Endothelial cell of umbilical vein (primary cell): ENCODE measurements around the gene PDSS2. TPM values are rescaled to one million over a fixed set of nuclear protein-coding genes. Genes with fewer than 3 reads are reported as not detected.

Experiments used
- BruUV-seq: library from RNA; stranded (reverse); fragments of 400-500 nt; replicated peaks from 2 replicates; lab custom pipeline; 2021; lab: Mats Ljungman, UMichigan
- CTCF ChIA-PET: fragments of 300-600, 350-600 bp; sonication (Branson Sonifier 250); formaldehyde crosslinking; loops from one replicate; lab custom pipeline; 2021; ENCODE audit warnings: antibody characterized with exemption, inconsistent platforms; lab: Charles Lee
- POLR2A ChIA-PET: fragments of 300-600, 350-600 bp; sonication (Branson Sonifier 250); formaldehyde crosslinking; loops from one replicate; lab custom pipeline; 2021; ENCODE audit warnings: antibody characterized with exemption, inconsistent platforms; lab: Charles Lee
- DNase-seq: peaks from one replicate; pipeline ENCODE4 v3.0.0-alpha.2; 2011; ENCODE audit warnings: low read depth, low spot score
- FAIRE-seq: peaks from 2 replicates; lab custom pipeline; 2011; peaks lifted over from hg19 to GRCh38; lab: Jason Lieb, UNC
- H2AFZ ChIP-seq: 2 replicates; pipeline ENCODE4 v1.6.0; 2012; ENCODE audit warnings: low read depth, low read length, control low read depth, inconsistent platforms
- H3K27ac ChIP-seq: 2 replicates; pipeline ENCODE4 v1.5.1; 2011; ENCODE audit warnings: low read depth, mild to moderate bottlenecking, control low read depth, low read length, moderate library complexity; ENCODE audit not compliant: insufficient read depth
- H3K27me3 ChIP-seq, 2 experiments: 2 replicates each; pipeline versions ENCODE4 v1.6.0 to v1.6.1; 2011; ENCODE audit warnings: low read length in 2 of 2, mixed read lengths in 1 of 2; ENCODE audit not compliant: control insufficient read depth in 2 of 2, insufficient read depth in 2 of 2
- H3K36me3 ChIP-seq, 2 experiments: 2 replicates in 1 of 2; 3 replicates in 1 of 2; pipeline ENCODE4 v1.5.1; 2011; ENCODE audit warnings: low read length in 2 of 2, mild to moderate bottlenecking in 1 of 2, moderate library complexity in 1 of 2; ENCODE audit not compliant: control insufficient read depth in 2 of 2, insufficient read depth in 2 of 2; ENCODE audit errors: extremely low read depth in 1 of 2
- H3K4me1 ChIP-seq: 3 replicates; pipeline ENCODE4 v1.5.1; 2011; ENCODE audit warnings: mild to moderate bottlenecking, low read length; ENCODE audit not compliant: control insufficient read depth, insufficient read depth; ENCODE audit errors: extremely low read depth
- H3K4me2 ChIP-seq: 2 replicates; pipeline ENCODE4 v1.6.1; 2011; ENCODE audit warnings: low read length, control low read depth, mixed read lengths; ENCODE audit not compliant: insufficient read depth
- H3K4me3 ChIP-seq, 3 experiments: fragments of 200-600 bp in 1 of 3; sonication (generic), shearing (Covaris generic) in 1 of 3; replicated peaks in 1 of 3; 2 replicates each; pipeline ENCODE4 v1.5.1; 2011 to 2016; ENCODE audit warnings: control low read depth in 3 of 3, low read length in 3 of 3, mild to moderate bottlenecking in 2 of 3, inconsistent platforms in 1 of 3, low read depth in 1 of 3, moderate library complexity in 1 of 3; ENCODE audit not compliant: insufficient read depth in 1 of 3
- H3K79me2 ChIP-seq: 2 replicates; pipeline ENCODE4 v1.6.0; 2012; ENCODE audit warnings: low read length, inconsistent platforms; ENCODE audit not compliant: control insufficient read depth, insufficient read depth
- H3K9ac ChIP-seq: replicated peaks from 2 replicates; pipeline ENCODE3; 2011; ENCODE audit warnings: low read length, control low read depth; ENCODE audit not compliant: insufficient read depth; ENCODE audit errors: extremely low read depth
- H3K9me1 ChIP-seq: replicated peaks from 3 replicates; pipeline ENCODE4 v1.6.0; 2011; ENCODE audit warnings: mild to moderate bottlenecking, low read length; ENCODE audit not compliant: control insufficient read depth, insufficient read depth; ENCODE audit errors: extremely low read depth
- H3K9me3 ChIP-seq: replicated peaks from 2 replicates; pipeline ENCODE4 v1.5.1; 2012; ENCODE audit warnings: low read length, inconsistent platforms; ENCODE audit not compliant: control insufficient read depth, insufficient read depth
- H4K20me1 ChIP-seq: replicated peaks from 2 replicates; pipeline ENCODE3; 2011; ENCODE audit warnings: mild to moderate bottlenecking, low read length; ENCODE audit not compliant: control insufficient read depth, insufficient read depth; ENCODE audit errors: extremely low read depth
- EZH2 ChIP-seq: IDR thresholded peaks from 2 replicates; pipeline ENCODE4 v1.6.1; 2012; ENCODE audit warnings: borderline replicate concordance, low read depth, mild to moderate bottlenecking, moderate library complexity, low read length, inconsistent platforms; ENCODE audit not compliant: severe bottlenecking
- FOS ChIP-seq: IDR thresholded peaks from 2 replicates; pipeline ENCODE4 v1.6.1; 2011; ENCODE audit warnings: mild to moderate bottlenecking, low read length, moderate library complexity, borderline replicate concordance; ENCODE audit not compliant: insufficient read depth
- GATA2 ChIP-seq: IDR thresholded peaks from 2 replicates; pipeline ENCODE4 v1.7.0; 2011; ENCODE audit warnings: low read depth, mild to moderate bottlenecking, moderate library complexity, mixed read lengths, low read length; ENCODE audit not compliant: insufficient read length, insufficient read depth
- JUN ChIP-seq: IDR thresholded peaks from 2 replicates; pipeline ENCODE4 v1.6.1; 2011; ENCODE audit warnings: borderline replicate concordance, low read depth; ENCODE audit not compliant: insufficient read length, insufficient read depth
- MYC ChIP-seq: IDR thresholded peaks from one replicate; pipeline ENCODE4 v1.6.1; 2011; ENCODE audit warnings: mild to moderate bottlenecking, low read depth, low read length
- POLR2A ChIP-seq: IDR thresholded peaks from 2 replicates; pipeline ENCODE4 v1.6.1; 2012; ENCODE audit warnings: low read depth, mild to moderate bottlenecking, control low read depth, low read length
- POLR2AphosphoS5 ChIP-seq: IDR thresholded peaks from 2 replicates; pipeline ENCODE4 v1.6.1; 2012; ENCODE audit warnings: low read depth, mild to moderate bottlenecking, control low read depth, low read length, moderate library complexity; ENCODE audit not compliant: insufficient read depth
- dilution Hi-C: fragments of 300-500 bp; cut with MboI; formaldehyde crosslinking; loops from one replicate; pipeline ENCODE4 v1.15.0; 2019; ENCODE audit warnings: low sequenced_read_pairs; ENCODE audit not compliant: extremely low pct_ligation_motif_present
- intact Hi-C: fragments of 100-400 bp; cut with micrococcal nuclease; formaldehyde crosslinking; loops from one replicate; pipeline ENCODE4 v1.10.0; 2022
- polyA plus RNA-seq, 4 experiments: library from polyadenylated mRNA; depleted of rRNA in 3 of 4; stranded (reverse) in 3 of 4; unstranded in 1 of 4; fragments of >200 nt; gene quantifications; 2 replicates each; pipeline versions ENCODE4 v1.2.1 to v1.2.3, GENCODE V29; 2011 to 2012; ENCODE audit warnings: missing spikeins in 1 of 4
- total RNA-seq: library from RNA; stranded (reverse); gene quantifications from 2 replicates; pipeline ENCODE4 v1.2.3, GENCODE V29; 2021
- TF ChIP-seq, protein P1 (sequence below), 2 donors: IDR thresholded peaks; 1 replicate in 1 of 2; 2 replicates in 1 of 2; pipeline ENCODE4 v1.5.1; 2011; ENCODE audit warnings: low read length in 2 of 2, mild to moderate bottlenecking in 2 of 2, moderate library complexity in 2 of 2, control low read depth in 1 of 2, inconsistent platforms in 1 of 2, low read depth in 1 of 2; ENCODE audit not compliant: insufficient read depth in 1 of 2; ENCODE audit errors: extremely low read depth in 1 of 2
- TF ChIP-seq, protein P2 (sequence below): IDR thresholded peaks from 2 replicates; pipeline ENCODE4 v1.6.1; 2011; ENCODE audit not compliant: insufficient read depth, insufficient read length

Gene PDSS2
- total and polyA plus RNA-seq, 2 donors (not counting 3 experiments of a cell fraction or from before 2014, with no cell fraction given) = 7.6 to 9.3 TPM

- Histone ChIP-seq H3K36me3 (no peaks in the 10 kb centered on the region), H3K9ac (no peak overlapping the region), H3K27me3 (no peaks in the 10 kb centered on the region), H4K20me1 (no peaks in the 10 kb centered on the region), H2AFZ (no peak overlapping the region), H3K9me3 (no peaks in the 10 kb centered on the region), H3K27ac (no peak overlapping the region), H3K4me1 (no peaks in the 10 kb centered on the region), H3K4me2 (no peak overlapping the region), H3K79me2 (no peaks in the 10 kb centered on the region), H3K9me1 (no peaks in the 10 kb centered on the region), H3K4me3 (no peak overlapping the region)
- peak; percentile 30 for DNase-seq
- BruUV-seq = no TSS peak
- POLR2A ChIA-PET = no interaction called here
- CTCF ChIA-PET = interaction anchor here (0.6 to 2.3 kb wide), 24 partner anchors 10 to 871 kb away, joined by 3 to 17 read pairs (median 4); partner anchors contain the start of gene PDSS2
- dilution Hi-C loops = no loop called here
- FAIRE-seq = no peak
- intact Hi-C loops = loop anchor here (1.0 kb wide), 3 partner anchors 496 to 669 kb away; no protein-coding TSS in a partner anchor
- no peak for TF ChIP-seq GATA2
- TF ChIP-seq, protein P1, sequence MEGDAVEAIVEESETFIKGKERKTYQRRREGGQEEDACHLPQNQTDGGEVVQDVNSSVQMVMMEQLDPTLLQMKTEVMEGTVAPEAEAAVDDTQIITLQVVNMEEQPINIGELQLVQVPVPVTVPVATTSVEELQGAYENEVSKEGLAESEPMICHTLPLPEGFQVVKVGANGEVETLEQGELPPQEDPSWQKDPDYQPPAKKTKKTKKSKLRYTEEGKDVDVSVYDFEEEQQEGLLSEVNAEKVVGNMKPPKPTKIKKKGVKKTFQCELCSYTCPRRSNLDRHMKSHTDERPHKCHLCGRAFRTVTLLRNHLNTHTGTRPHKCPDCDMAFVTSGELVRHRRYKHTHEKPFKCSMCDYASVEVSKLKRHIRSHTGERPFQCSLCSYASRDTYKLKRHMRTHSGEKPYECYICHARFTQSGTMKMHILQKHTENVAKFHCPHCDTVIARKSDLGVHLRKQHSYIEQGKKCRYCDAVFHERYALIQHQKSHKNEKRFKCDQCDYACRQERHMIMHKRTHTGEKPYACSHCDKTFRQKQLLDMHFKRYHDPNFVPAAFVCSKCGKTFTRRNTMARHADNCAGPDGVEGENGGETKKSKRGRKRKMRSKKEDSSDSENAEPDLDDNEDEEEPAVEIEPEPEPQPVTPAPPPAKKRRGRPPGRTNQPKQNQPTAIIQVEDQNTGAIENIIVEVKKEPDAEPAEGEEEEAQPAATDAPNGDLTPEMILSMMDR (IDR thresholded peaks at IDR 0.05; ENCODE audit: extremely low read depth in 1 of 2, insufficient read depth in 1 of 2, low read depth in 1 of 2, low read length in 2 of 2) = peak; percentile 10 to 25
Measured at GRCh38 chr6:107179004-107179403, 280.4 kb downstream of the PDSS2 start.

DNA sequence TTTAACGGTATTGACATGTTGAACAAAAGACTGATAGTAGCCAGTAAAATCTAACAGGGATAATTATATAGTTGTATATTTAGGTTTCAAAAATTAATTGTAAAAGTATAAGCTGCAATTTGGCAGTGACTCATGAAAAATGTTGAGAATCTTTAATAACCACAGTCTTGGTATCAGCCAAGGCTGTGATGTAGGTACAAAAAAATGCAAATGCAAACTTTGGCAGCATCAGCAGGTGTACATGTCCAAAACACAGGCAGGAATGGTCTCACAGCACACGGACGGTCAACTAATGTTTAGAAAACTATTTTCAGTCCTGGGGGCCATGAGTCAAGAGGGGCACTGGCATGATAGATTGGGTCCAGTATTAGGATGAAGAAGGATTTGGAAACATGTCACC lies 285.6 kb downstream of the PDSS2 start:
- no peak overlapping the region for H3K27ac ChIP-seq
- no peak overlapping the region for H3K4me3 ChIP-seq
- ChIA-PET CTCF (no interaction called here), POLR2A (no interaction called here)
- dilution Hi-C loops (no loop called here), intact Hi-C loops (no loop called here)
- no TSS peak for BruUV-seq
- H3K9me1 ChIP-seq = no peaks in the 10 kb centered on the region
- no peaks in the 10 kb centered on the region for H4K20me1 ChIP-seq
- H2AFZ ChIP-seq = no peak overlapping the region
- FAIRE-seq (no peak), DNase-seq (no peak)
- TF ChIP-seq FOS (no peak), POLR2A (no peak), MYC (no peak), EZH2 (no peak), JUN (no peak), POLR2AphosphoS5 (no peak), GATA2 (no peak)
- TF ChIP-seq, protein P1 (IDR thresholded peaks at IDR 0.05; ENCODE audit: extremely low read depth in 1 of 2, insufficient read depth in 1 of 2, low read depth in 1 of 2, low read length in 2 of 2) = no peak
- TF ChIP-seq, protein P2, sequence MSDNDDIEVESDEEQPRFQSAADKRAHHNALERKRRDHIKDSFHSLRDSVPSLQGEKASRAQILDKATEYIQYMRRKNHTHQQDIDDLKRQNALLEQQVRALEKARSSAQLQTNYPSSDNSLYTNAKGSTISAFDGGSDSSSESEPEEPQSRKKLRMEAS = no peak
- no peak overlapping the region for H3K9ac ChIP-seq
- no peak overlapping the region for H3K4me2 ChIP-seq
- no peaks in the 10 kb centered on the region for H3K27me3 ChIP-seq
- H3K36me3 ChIP-seq = no peaks in the 10 kb centered on the region
- no peaks in the 10 kb centered on the region for H3K4me1 ChIP-seq
- H3K79me2 ChIP-seq = no peaks in the 10 kb centered on the region
- no peaks in the 10 kb centered on the region for H3K9me3 ChIP-seq
